ENCODE data around the gene LARP4B. TPM values are rescaled to one million over a fixed set of nuclear protein-coding genes. Genes with fewer than 3 reads are reported as not detected.

The LARP4B gene
- total RNA-seq, 4 donors from 2014 or later: 51.2 to 60.8 (median 56.5) TPM

DNA sequence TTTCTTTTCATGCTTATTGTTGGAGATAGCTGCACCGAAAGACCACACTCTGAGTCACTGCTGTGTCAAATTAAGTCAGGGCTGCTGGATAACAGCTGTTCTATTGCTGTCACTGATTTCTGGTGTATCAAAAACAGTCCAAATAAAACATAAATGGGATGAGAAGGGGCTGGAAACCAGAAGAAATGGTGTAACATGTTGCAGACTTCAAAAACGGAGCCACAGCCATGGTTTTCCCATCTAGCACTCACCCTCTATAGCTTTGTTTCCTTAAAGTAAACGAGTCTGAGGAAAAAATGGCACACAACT lies 138.8 kb downstream of the LARP4B start:
- TF ChIP-seq, protein P1, sequence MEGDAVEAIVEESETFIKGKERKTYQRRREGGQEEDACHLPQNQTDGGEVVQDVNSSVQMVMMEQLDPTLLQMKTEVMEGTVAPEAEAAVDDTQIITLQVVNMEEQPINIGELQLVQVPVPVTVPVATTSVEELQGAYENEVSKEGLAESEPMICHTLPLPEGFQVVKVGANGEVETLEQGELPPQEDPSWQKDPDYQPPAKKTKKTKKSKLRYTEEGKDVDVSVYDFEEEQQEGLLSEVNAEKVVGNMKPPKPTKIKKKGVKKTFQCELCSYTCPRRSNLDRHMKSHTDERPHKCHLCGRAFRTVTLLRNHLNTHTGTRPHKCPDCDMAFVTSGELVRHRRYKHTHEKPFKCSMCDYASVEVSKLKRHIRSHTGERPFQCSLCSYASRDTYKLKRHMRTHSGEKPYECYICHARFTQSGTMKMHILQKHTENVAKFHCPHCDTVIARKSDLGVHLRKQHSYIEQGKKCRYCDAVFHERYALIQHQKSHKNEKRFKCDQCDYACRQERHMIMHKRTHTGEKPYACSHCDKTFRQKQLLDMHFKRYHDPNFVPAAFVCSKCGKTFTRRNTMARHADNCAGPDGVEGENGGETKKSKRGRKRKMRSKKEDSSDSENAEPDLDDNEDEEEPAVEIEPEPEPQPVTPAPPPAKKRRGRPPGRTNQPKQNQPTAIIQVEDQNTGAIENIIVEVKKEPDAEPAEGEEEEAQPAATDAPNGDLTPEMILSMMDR (IDR thresholded peaks at IDR 0.05; ENCODE audit: low read depth): no peak

DNA sequence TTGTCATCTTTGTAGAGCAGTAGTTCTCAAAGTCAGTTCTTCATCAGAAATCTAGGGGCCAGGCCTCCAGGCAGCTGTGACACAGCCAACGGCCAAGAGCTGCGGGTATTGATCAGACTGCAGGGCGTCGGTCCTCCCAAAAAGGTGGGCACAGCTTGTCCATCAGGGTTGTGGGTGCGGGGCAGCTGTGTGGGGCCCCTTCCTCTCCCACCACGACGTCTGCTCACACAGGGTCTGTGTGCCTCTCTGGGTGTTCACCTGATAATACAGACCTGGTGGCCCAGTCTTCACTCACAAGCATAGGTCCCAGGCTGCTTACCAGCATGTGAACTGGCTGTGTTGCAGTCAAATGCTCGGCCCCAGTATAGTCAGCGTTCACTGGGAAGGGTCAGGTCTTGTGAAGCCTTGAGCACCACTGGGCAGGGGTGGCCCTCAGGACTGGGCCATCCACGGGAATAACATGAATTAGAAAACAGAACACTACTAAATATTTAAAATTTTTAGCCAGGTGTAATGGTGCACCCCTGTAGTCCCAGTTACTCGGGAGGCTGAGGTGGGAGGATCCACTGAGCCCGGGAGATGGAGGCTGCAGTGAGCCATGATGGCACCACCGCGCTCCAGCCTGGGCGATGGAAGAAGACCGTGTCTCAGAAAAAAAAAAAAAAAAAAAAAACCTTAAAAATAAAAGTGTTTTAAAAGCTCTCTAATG lies 139.3 kb downstream of the LARP4B start:
- TF ChIP-seq, protein P1 (IDR thresholded peaks at IDR 0.05; ENCODE audit: low read depth): no peak

DNA sequence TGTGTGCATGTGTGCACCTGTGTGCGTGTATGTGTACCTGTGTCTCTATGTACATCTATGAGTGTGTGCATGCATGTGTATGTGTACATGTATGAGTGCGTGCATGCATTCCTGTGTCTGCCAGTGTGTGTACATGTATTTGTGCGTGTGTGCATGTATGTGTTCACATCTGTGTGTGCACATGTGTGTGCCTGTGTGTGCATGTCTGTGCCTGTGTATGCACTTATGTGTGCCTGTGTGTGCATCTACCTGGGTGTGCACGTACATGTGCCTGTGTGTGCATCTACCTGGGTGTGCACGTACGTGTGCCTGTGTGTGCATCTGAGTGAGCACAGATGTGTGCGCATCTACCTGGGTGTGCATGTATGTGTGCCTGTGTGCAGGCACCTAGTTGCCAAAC lies 139.9 kb downstream of the LARP4B start:
- TF ChIP-seq, protein P1 (IDR thresholded peaks at IDR 0.05; ENCODE audit: low read depth): no peak

DNA sequence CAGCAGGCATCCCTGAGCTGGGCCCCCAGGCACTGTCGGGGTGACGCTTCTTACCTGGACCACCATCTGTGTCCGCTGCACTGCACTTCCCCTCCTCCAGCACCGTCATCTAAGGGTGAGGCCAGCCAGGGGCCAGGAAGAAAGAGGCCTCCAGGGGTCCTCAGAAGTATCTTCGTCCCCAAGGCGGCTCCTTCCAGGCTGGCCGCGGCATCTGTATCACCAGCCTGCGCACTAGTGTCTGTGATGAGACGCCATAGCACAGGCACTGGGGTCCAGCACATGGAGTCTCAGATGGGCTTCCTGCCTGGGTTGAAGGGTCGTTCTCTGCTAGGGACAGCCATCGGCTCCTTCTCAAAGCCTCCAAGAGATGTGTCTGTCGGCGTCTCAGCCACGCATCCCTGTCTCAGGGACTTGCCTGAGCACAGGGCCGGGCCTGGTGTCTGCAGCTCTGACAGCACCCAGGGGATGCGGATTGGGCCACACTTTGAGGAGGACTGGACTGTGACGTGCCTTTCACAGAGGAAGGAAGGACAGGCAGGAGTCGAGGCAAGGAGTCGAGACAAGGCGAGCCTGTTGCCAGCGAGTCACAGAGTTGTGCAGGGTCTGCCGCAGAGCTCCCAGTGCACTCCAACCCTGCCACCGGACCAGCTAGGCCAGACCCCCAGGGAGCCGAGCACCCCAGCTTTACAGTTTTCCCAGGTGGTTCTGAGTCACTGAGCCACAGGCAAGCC lies 140.5 kb downstream of the LARP4B start:
- TF ChIP-seq, protein P1 (IDR thresholded peaks at IDR 0.05; ENCODE audit: low read depth): no peak

DNA sequence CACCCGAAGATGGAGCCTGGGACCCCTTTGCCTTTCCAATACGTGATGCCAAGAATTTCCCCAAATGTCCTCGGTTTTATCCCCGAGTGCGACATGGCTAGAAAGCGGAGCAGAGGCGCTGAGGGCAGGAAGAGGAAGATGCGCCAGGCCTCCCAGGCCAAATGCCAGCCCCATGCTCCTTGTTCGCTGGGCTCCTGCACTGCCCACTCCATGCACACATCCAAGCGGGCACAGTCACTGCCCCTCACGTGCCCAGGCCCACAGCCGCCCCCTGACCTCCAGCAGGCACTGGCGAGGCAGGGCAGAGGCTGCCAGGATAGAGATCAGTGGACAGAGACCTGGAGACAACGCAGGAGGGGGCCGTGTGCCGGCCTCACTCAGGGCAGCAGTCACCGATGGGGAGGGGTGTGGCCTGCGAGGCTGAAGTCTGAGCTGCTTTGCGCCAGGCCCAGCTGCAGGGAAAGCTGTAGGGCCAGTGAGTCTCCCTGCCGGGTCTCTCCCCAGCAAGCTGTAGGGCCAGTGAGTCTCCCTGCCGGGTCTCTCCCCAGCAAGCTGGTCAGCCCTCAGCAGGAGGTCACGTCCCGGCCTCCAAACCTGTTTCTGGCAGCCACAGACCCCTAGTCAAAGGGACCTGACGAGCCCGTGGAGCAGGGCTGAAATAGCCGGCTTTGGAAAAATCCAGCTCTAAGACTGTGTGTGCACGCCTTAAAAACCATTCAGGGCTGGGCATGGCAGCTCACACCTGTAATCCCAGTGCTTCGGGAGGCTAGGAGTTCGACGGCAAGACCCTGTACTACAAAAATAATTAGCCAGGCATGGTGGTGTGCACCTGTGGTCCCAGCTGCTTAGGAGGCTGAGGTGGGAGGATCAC lies 141.4 kb downstream of the LARP4B start:
- TF ChIP-seq, protein P1 (IDR thresholded peaks at IDR 0.05; ENCODE audit: low read depth): no peak

DNA sequence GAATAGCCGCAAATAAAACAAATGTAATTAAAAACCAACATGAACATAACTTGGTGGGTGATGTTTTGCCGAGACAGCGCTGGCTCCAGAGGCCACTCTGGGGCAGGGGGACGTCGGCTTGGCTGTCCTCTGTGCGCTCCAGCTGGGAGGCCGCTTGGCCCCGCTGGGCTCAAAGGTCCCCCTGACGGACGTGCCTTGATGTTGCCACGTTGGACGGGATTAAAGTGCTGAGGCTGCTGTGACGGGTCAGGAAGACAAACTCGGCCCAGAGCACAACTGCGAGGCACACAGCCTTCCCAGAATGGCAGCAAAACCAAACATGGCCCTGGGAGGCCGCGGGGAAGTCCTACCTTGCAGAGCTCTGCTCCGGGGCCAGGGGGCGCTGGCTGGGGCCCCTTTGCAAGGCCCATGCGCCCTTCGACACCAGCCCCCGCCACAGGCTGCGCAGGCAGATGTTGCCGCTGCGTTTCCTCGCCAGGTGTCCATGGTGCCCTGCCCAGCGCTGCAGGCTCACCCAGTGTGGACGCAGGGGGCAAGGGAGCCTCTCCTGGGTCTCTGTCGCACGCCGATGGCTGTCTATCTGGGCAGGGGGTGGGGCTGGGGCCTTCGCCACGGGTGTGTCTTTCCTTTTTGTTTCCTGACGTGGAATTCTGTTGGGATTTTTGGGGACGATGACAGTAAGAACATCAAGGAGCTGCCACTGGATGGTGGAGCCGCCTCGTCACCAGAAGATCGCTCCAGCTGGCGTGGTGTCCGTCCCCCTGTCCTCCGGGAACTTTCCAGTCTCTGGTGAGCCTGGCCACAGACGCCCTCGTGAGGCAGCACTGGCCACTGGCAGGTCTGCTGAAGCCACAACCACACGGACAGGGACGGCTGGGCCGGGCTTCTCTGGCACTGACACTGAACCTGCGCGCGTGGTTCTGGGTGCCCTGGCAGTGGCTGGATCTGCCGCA lies 142.4 kb downstream of the LARP4B start:
- TF ChIP-seq, protein P1 (IDR thresholded peaks at IDR 0.05; ENCODE audit: low read depth): no peak

Measured in subcutaneous adipose tissue (tissue), 4 donors.